GM12875 (cell line): Measurements from ENCODE around the gene AFF4.

ENCODE experiments used
- H3K4me3 ChIP-seq: one replicate; pipeline ENCODE4 v1.5.1; 2011; ENCODE audit warnings: low read depth, low read length, control low read depth
- TF ChIP-seq, protein P1 (sequence below): IDR thresholded peaks from 2 replicates; pipeline ENCODE4 v1.5.1; 2011; ENCODE audit warnings: low read depth, mild to moderate bottlenecking, control low read depth, inconsistent platforms, low read length, moderate library complexity, borderline replicate concordance; ENCODE audit not compliant: insufficient read depth

Gene AFF4

DNA sequence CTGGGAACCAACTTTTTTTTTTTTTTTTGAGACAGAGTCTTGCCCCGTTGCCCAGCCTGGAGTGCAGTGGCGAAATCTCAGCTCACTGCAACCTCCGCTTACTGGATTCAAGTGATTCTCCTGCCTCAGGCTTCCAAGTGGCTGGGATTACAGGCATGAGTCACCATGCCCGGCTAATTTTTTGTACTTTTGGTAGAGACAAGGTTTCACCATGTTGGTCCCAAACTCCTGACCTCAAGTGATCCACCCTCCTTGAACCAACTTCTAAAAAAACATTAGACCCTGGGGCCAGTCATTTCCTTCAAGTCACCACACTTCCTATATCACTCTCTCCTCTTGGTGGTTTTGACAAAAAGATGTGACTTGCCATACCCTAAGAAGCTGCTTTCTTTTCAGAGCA lies 122.1 kb downstream of the AFF4 start:
- TF ChIP-seq, protein P1, sequence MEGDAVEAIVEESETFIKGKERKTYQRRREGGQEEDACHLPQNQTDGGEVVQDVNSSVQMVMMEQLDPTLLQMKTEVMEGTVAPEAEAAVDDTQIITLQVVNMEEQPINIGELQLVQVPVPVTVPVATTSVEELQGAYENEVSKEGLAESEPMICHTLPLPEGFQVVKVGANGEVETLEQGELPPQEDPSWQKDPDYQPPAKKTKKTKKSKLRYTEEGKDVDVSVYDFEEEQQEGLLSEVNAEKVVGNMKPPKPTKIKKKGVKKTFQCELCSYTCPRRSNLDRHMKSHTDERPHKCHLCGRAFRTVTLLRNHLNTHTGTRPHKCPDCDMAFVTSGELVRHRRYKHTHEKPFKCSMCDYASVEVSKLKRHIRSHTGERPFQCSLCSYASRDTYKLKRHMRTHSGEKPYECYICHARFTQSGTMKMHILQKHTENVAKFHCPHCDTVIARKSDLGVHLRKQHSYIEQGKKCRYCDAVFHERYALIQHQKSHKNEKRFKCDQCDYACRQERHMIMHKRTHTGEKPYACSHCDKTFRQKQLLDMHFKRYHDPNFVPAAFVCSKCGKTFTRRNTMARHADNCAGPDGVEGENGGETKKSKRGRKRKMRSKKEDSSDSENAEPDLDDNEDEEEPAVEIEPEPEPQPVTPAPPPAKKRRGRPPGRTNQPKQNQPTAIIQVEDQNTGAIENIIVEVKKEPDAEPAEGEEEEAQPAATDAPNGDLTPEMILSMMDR: no peak
- H3K4me3 ChIP-seq: no peak overlapping the region

DNA sequence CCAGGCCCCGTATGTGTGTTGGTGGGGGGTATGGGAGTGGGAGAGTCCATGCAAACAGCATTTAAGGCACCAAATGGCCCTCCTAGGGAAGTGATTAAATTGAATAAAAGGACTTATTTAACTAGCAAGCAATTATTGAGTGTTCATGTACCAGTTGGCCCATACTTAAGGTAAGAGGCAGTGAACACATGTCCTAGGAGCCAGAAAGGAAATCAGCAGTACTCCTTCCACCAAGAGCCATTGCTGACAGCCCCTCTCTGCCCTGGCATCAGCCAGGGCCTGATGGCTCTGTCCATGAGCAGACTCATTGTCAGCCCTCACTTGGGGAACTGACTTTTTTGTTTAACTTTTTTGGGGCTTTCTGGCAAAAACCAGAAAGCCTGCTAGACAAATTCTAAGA lies 122.5 kb downstream of the AFF4 start:
- TF ChIP-seq, protein P1: no peak
- H3K4me3 ChIP-seq: no peak overlapping the region

DNA sequence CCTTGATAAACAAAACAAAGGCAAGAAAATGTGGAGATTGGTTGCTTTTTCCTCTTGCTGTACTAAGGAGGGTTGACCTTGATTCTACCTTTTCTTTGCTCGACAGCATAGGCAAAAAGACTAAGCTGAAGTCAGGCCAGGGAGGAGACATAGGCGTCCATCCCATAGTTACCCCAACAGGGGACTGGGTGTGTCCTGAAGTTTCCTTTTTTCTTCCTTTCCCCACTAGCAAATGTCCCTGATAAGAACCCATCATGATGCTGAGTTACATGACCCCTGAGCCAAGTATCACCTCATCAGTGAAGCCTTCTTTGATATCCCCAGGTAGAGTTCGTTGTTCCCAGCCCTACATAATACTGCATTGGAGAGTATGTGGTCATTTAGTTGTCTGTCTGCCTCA lies 123.1 kb downstream of the AFF4 start:
- TF ChIP-seq, protein P1: no peak

DNA sequence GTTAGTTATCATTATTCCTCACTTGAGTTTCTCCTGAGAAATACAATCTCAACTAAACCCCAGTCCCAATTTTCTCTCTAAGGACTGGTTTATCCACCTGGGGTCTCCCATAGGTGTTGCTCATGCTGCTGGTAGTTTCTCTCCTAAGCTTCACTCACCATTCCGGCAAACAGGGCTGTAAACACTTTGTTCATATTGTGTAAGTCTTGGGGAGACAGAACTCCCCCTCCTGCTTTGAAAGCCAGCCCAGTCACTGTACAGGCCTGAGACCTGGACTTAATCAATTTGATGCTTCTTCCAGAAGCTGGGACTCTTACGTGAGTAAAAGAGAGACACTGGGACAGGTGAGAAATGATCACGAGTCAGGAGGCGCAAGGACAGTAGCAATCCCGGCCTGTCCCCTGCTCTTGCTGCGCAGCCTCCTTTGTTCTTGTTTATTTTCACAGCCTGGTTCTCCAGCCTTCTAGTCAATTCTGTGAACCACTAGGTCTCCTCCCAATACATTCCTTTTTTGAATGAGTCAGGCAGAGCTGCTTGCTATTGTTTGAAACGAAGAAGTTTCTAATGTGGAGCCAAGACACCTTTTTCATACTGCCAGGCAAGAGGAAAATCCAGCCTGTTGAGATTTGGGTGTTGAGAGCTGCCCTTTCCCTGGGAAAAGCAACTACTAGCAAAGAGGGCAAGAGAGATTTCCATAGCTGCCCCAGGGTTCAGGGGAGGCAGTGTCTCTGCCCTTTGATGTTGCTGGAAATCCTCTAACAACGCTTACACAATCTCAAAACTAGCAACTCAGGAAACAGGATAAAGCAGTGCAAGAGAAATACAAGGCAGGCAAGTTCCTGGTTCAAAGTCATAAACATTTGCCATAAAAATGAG lies 123.8 kb downstream of the AFF4 start:
- TF ChIP-seq, protein P1: no peak
- no peak overlapping the region for H3K4me3 ChIP-seq

More for the DNA sequence above, 123.1 kb downstream of the AFF4 start:
- H3K4me3 ChIP-seq: no peak overlapping the region

DNA sequence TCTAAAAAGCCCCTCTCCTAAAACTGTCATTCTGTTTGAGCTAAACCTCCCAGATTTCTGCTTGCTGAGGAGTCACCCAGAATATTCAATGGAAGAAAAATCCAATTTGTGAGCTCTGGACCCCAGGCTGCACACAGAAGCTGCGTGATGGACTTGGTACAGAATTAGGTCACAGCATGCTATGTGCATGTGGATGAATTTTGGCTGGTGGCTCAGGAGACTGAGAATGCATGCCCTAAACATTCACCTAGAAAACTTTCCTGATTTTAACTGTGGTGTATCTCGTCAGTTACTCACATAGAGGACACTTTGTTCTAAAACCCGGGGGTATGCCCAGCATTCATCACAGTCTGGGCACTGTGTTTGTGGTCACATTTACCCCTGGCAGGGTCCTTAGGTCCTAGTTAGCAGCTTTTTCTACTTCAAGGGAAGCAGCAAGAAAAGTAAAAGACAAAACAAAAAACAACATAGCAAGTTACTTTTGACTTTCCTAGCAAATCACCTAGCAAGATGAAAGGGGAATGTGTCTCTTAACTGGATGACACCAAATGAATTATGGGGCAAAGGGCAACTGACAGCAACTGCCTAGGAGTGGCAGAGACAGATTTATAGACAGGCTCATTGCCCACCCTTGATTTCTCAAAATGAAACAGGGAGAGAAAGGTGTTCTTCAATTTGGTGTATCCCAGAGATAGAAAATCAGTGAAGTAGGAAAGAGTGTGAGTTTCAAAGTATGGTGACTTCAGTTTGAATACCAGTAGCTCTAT lies 124.7 kb downstream of the AFF4 start:
- H3K4me3 ChIP-seq: no peak overlapping the region
- TF ChIP-seq, protein P1: no peak

DNA sequence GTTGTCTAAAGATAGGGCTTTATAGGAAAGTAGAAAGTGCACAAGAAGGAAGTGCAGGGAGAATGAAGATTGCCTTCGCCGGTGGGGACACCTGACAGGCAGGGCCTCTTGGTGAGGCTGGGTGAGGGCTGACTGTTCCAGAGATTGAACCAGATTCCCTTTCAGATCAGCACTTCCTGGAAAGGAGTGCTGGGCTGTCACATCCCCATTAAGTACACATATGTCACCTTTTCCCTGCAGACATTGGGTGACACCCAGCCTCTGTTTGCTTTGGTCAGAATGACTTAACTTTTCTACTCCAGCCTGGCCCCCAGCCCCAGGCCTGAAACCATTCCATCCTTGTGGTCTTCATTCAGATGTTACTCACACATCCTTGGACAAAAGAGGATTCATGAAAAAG lies 125.6 kb downstream of the AFF4 start:
- no peak overlapping the region for H3K4me3 ChIP-seq
- TF ChIP-seq, protein P1: no peak
